Activated naive CD4-positive, alpha-beta T cell treated with Interleukin-2 at 50 U/mL for 16 hours (primary cell): ENCODE data around the gene SMAP1.

Experiments
- DNase-seq: peaks from one replicate; pipeline ENCODE4 v3.0.0-alpha.2; 2020

Gene SMAP1

GRCh38 chr6:70667711-70668498 lies at the start of gene SMAP1:
Gene SMAP1 (plus strand): TSS chr6:70667883. CDS start chr6:70668024, 141 bp downstream.
- peak; percentile 95 for DNase-seq

DNA sequence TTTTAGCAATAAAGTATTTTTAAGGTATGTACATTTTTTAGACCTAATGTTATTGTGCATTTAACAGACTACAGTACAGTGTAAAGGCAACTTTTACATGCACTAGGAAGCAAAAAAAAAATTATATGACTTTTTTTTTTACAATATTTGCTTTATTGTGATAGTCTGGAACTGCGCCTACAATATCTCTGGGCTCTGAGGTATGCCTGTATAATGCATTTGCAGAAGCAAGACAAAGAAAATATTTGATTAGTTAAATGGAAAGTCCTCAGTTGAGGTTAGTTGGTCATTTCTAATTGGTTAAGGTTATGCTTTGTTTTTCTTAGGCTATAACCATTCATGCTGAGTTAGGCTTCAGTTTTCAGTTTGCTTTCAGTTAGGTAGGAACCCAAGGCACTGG lies 46.9 kb upstream of the SMAP1 start:
- DNase-seq = no peak

DNA sequence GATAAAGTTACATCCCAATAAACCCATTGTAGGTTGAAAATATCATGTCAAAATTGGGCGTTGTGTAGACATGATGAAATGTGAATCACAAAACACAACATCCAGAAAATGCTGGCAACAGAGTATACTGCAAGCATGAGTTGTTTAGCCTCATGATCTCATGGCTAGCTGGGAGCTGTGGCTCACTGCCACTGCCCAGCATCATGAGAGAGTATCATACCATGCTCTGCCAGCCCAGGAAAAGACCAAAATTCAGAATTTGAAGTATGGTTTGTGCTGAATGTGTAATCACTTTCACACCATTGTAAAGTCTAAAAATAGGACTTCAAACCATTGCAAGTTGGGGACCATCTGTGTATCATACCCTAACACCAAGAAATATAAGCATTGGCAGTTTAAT lies 45.2 kb upstream of the SMAP1 start:
- no peak for DNase-seq

GRCh38 chr6:70625436-70625835 lies 42.2 kb upstream of the SMAP1 start:
- DNase-seq = no peak

GRCh38 chr6:70627500-70628254 lies 40.0 kb upstream of the SMAP1 start:
- DNase-seq = no peak

- DNase-seq = no peak
These were observed 37.8 kb upstream of the SMAP1 start for GRCh38 chr6:70629929-70630328.

DNA sequence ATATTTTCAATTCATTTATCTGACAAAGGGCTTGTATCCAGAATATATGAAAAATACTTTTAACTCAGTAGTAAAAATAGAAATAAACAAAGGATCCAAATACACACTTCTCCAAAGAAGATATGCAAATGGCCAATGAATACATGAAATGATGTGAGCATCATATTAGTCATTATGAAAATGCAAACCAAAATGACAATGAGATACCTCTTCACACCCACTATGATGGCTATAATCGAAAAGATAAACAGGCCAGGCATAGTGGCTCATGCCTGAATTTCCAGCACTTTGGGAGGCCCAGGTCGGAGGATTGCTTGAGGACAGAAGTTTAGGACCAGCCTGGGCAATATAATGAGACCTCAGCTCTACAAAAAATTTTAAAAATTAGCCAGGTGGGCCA lies 33.8 kb upstream of the SMAP1 start:
- DNase-seq = no peak

GRCh38 chr6:70636596-70636995 lies 31.1 kb upstream of the SMAP1 start:
- DNase-seq = no peak

GRCh38 chr6:70638468-70638867 lies 29.2 kb upstream of the SMAP1 start:
- DNase-seq = no peak

- peak; percentile 47 for DNase-seq
These were observed 16.3 kb upstream of the SMAP1 start for GRCh38 chr6:70651326-70651905.

DNA sequence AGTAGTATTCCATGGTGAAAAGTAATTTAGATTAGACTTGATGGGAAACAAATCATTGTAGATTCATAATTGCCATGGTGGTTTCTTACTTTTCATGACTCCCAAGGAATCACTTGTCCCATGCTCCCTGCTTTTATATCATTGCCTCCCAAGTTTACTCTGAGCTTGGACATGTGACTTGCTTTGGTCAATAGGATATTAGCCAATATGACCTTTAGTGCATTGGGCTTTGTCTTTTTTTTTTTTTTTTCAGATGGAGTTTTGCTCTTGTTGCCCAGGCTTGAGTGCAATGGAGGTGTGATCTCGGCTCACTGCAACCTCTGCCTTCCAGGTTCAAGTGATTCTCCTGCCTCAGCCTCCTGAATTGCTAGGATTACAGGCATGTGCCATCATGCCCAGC lies 15.5 kb upstream of the SMAP1 start:
- no peak for DNase-seq

DNA sequence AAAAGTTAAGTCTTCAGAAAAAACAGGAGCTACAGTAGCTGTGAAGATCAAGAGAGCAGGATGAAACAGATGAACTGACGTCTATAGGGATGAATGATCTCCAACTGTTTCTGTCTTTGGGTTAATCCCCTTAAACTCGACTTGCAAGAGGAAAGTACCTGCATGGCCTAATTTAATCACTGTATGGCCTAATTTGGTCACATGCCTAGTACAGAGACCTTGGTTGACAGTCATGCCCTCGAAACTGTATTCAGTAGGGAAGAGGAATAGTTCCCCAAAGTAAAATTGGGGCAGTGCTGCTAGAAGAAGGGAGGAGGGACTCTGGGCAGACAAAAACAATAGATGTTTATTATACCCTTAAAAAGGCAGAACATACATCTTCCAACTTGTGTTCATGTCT lies 10.0 kb upstream of the SMAP1 start:
- no peak for DNase-seq

DNA sequence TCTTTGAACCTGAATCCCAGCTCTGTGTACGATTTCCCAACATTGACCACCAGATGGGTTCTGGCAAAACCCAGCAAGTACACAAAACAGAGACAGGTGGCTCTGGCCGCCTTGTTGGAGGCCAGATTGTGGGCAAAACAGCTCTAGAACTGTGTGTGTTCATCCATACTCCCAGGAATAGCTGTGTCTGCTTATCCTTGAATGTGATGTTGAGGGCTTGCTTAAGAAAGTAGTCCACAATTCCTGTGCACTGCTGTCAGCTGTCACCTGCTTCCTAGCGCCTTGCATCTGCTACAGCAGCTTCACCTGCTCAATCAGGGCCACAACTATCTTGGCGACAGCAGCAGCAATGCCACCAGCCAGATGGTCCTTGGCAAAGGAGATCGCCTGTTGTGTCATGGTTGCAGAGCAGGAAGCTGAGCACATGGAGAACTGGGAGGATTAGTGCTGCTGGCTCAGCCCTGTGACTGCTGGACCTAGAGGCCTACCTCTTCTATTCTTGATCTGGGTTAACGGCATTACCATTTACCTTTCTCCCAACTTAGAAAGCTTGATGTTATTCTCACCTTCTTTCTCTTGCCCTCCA lies 3.7 kb upstream of the SMAP1 start:
- DNase-seq = no peak

- no peak for DNase-seq
These were observed 977 bp upstream of the SMAP1 start for GRCh38 chr6:70666706-70667105.

DNA sequence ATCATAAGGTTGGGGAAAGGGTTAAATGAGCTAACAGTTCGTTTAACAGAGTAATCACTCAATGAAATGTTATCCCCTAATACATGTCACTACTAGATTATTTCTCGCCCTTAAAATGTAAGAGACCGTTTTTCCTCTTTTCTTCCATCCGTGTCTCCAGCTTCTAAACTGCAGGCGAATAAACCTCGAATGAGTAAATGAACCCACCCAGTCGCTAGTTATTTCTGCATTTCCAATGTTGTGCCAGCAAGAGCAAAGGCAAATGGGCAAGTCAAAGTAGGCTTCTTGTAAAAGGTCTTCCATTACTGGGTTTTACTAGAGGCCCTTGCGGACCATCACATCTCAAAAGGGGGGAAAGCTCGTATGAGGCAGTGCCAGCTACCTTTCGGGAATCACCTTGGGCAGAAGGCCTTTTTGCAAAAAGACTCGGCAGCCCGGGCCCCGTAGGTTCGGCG lies 400 bp upstream of the SMAP1 start:
- DNase-seq = no peak

DNA sequence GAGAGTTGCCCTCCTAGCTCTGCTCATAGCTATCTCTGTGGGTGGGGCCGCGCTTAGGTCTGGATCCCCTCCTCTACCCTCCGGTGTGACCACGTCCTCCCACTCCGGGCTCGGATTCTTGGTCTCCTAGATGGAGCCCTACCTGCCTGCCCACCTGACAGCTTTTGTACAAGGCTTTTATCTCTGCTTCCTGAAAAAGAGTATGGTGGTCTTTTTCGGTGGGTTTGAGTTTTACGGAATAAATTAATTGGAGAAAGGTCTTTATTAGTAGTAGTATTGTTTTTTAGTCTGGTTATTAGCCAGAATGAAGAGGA lies 773 bp downstream of the SMAP1 start:
- DNase-seq = no peak

DNA sequence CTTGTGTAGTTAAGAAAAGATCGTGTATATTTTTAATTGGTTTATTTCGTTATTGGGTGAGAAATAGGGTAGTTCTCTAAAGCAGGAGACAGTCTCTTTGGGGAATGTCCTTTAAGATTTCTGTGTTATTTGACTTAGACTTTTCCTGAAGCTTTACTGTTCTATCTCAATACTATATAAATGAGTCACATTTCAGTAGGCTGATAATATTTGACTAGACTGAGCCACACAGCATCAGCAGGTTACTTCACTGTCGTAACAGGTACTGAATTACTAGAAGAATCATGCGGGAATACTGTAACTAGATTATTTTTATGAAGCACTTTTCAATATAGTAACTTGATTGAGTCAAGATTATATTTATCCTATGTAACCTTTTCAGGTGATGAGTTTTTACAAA lies 1.4 kb downstream of the SMAP1 start:
- DNase-seq = no peak

- no peak for DNase-seq
These were observed 4.9 kb downstream of the SMAP1 start for GRCh38 chr6:70672549-70672948.

- no peak for DNase-seq
These were observed 5.4 kb downstream of the SMAP1 start for GRCh38 chr6:70673054-70673453.

DNA sequence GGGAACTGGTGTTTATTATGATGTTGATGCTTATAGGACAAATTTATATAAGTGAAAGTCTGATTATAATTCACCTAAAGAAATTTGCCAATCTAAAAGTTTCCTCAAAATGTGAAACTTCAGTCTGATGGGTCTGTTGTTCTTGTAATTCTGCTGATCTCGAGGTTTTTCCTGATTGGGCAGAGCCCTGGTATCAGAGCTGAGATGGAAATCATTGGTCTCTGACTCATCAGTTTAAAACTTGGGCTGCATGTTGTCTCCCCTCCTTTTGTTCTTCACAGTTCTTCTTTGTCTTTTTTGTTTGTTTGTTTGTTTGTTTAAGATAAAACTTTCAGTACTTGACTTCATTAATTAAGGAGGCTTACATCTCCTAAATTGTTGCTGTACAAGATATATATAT lies 5.9 kb downstream of the SMAP1 start:
- peak; percentile 7 for DNase-seq

GRCh38 chr6:70675822-70676221 lies 8.1 kb downstream of the SMAP1 start:
- no peak for DNase-seq

DNA sequence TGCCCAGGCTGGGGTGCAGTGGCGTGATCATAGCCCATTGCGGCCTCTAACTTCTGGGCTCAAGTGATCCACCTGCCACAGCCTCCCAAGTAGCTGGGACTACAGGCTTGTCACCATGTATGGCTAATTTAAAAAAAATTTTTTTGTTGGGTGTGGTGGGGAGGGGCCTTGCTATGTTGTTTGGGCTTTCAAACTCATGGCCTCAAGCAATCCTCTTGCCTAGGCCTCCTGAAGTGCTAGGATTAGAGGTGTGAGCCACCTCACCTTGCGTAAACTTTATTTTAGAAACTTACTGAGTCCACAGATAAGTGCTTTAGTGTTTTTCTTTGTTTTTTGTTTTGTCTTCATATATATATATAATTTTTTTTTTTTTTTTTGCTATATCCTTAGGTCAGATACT lies 9.1 kb downstream of the SMAP1 start:
- DNase-seq = no peak

- no peak for DNase-seq
These were observed 12.7 kb downstream of the SMAP1 start for GRCh38 chr6:70680396-70680795.
